Posterior vena cava (tissue), 2 donors: ENCODE results near the gene TTC28. TPM values are rescaled to one million over a fixed set of nuclear protein-coding genes. Genes with fewer than 3 reads are reported as not detected.
"Not testable (repeated sequence)": the region's sequence is repeated elsewhere in the genome, so short reads cannot be mapped to it uniquely, and the experiment has no call there.

ENCODE experiments used
- DNase-seq: peaks from one replicate; pipeline ENCODE4 v3.0.0-alpha.2; 2020; ENCODE audit warnings: low spot score
- intact Hi-C, 2 donors: fragments of 100-400 bp; cut with DNase I; formaldehyde crosslinking; loops; one replicate each; pipeline versions ENCODE4 v1.14.1 to v1.14.2; 2022 to 2023
- total RNA-seq, 2 donors: library from RNA; stranded (reverse); fragmentation: NEBNext Ultra II Directional; extraction: Animal tissue kit (Norgen Biotek cat#: 25700); gene quantifications; one replicate each; pipeline ENCODE4 v1.2.1, GENCODE V29; 2021
- donor health status: DM: yes; HTN: yes; CAD: no.
- donor health status: DM: yes; HTN: yes; CAD: no.

The TTC28 gene
- total RNA-seq, 2 donors from 2014 or later = 36.6 to 51.2 TPM

DNA sequence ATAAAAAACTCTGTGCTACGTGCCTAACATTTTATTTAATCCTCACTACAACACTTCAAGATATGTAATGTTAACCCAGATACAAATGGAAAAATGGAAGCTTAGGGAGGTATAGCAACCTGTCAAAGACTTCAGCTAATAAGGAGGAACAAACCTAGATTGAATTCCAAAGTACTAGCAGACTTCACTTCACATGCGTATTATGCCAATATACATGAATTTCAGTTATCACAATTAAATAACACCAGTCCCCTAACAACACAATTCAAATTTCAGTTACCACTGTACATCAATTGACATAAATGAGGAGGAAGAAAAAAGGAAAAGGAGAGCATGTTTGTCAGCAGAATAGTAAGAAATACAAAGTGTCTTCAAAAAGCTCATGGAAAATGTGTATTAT is 60.4 kb downstream of the TTC28 start:
- no peak for DNase-seq
- intact Hi-C loops = no loop called here

DNA sequence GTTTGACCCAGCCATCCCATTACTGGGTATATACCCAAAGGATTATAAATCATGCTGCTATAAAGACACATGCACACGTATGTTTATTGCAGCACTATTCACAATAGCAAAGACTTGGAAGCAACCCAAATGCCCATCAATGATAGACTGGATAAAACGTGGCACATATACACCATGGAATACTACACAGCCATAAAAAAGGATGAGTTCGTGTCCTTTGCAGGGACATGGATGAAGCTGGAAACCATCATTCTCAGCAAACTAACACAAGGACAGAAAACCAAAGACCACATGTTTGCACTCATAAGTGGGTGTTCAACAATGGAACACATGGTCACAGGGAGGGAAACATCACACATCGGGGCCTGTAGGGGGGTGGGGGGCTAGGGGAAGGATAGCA is 64.2 kb downstream of the TTC28 start:
- DNase-seq, intact Hi-C loops: not testable (repeated sequence)

DNA sequence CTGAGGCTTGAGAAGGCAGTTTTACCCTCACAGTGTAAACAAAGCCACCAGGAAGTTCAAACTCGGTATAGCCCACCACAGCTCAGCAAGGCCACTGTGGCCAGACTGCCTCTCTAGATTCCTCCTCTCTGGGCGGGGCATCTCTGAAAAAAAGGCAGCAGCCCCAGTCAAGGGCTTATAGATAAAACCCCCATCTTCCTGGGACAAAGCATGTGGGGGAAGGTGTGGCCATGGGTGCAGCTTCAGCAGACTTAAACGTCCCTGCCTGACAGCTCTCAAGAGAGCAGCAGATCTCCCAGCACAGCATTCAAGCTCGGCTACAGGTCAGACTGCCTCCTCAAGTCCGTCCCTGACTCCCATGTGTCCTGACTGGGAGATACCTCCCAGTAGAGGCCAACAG is 69.7 kb downstream of the TTC28 start:
- intact Hi-C loops = loop anchor here in 1 of 2 donors (5.0 kb wide), 1 partner anchor 222 kb away; no protein-coding TSS in a partner anchor
- DNase-seq = no peak

DNA sequence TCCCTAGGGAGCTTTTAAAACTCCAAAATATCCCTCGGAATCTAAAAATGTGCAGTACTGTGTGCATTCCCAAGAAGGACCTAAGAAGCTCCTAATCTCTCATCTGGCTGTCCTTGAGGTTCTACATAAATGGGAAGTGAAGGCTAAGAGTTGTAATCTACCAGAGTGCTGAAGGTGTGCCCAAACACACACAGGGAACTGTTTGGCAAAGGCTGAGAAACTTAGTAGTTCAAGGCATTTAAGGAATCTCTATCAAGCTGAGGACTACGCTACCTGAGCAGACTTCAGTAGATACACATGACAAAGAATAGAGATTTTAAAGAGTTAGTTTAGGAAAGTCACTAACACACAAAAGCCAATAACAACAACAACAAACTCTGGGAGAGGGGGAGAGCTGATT is 71.1 kb downstream of the TTC28 start:
- no peak for DNase-seq
- intact Hi-C loops = loop anchor here in 1 of 2 donors (5.0 kb wide), 1 partner anchor 224 kb away; no protein-coding TSS in a partner anchor

DNA sequence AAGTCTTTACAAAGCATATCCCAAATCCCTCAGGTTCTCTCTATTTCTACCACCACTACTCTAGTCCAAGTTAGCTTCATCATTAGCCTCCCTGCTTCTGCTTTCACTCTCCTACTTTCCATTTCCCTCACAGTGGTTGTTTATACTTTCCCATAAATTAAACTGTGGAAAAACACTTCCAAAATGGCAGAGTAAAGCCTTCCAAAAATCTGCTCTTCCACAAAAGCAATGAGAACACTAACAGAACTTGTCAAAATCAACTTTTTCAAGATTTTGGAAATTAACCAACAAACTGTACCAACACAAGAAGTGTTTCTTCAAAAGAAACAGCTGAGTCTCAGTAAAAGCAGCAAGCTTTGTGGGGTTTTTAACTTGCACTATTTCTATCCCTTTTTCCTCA is 71.8 kb downstream of the TTC28 start:
- DNase-seq = no peak
- intact Hi-C loops = loop anchor here in 1 of 2 donors (5.0 kb wide), 1 partner anchor 225 kb away; no protein-coding TSS in a partner anchor

DNA sequence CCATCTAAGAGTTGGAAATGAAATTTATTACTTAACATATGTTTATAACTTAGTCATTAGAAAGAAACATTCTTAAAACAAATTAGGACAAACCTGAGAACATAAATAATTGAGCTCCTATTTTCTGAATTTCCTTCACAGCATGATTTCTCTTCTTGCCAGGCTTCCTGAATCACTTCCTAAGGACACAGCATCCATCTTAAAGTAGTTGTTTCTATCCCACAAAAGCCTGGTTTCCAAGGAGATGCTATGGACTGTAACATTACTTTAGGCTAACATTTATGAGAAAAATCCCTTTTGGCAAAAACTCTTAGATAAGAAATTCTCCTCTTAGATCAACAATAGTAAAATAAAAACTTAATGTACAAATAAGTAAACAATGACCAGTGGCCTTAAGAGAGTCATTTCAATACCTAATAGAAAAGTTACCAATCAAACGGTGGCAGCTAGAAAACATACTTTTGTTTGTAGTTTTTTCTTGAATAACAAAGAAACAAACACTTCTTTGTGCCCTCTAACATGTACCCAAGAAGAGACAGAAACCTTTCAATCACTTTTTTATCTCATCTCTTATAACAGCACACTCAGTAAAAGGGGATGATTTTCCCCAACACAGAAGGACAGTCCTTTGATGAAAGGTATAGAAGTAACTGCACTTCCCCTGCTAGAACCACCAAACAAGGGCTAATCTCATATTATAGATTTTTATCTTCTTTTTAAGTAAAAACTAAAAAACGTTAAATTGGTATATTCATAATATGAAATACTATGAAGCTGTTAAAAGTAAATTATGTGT is 74.5 kb downstream of the TTC28 start:
- no peak for DNase-seq
- intact Hi-C loops = loop anchor here in 1 of 2 donors (5.0 kb wide), 1 partner anchor 227 kb away; no protein-coding TSS in a partner anchor

DNA sequence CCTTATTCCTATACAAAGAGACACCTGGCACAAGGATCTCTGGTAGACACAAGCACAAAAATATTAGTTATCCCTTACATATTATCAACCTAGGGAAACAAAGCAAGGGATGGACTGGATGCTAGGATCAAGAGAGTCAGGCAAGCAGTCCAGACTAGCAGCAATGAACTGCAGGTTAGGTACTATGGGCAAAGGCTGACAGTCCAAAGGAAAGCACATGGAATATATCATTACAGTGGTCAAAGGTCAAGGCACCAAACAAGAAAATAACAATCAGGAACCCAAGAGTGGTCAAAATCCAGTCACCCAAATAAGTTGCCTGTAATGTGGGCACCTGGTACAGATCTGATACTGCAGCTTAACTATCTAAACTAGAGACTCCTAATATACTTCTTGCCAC is 77.7 kb downstream of the TTC28 start:
- no peak for DNase-seq
- intact Hi-C loops = no loop called here

DNA sequence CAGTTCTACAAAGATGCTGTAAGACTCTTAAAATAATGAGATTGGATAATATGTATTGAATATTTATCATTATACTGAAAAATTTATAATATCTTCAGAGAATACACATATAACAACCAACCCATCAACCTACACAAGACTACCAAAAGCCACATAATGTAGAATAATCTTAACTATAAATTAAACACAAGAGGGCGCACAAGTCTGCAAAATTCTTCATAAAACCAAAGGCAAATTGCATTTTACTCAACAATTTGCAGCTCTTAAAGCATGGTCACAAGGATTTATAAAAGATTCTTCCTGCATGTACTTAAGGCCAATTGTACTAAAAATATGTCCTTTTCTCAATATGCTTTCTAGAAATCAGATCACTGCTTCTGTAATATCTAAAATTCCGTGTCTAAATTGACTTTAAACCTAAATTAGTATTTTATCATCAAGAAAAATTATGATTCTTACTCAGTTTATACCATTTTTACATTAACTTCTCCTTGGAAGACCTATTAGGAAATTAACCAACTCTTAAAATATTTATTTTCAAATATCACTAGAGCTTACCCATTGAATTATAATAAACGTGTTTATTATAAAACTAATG is 79.0 kb downstream of the TTC28 start:
- intact Hi-C loops = no loop called here

DNA sequence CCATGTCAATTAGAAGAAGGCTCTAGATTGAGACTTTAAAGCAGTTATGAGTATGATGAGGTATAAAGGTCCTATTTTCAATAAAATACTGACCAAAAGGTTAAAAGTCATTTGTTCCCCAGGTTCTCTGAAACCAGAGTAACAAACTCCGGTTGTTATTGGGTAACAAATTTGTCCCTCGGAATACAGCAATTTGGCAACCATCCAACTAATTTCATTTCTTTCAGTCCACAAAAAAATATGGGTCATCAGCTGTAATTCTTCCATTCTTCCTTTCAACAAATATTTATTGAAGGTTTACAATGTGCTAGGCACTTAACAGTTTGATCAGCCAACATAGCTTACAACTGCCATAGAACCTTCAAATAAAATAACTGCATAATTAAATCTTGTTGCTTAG is 79.9 kb downstream of the TTC28 start:
- no peak for DNase-seq
- intact Hi-C loops = loop anchor here (5.0 to 10.0 kb wide), 2 partner anchors 228 to 575 kb away; no protein-coding TSS in a partner anchor

More for the DNA sequence above, 79.0 kb downstream of the TTC28 start:
- DNase-seq = no peak

DNA sequence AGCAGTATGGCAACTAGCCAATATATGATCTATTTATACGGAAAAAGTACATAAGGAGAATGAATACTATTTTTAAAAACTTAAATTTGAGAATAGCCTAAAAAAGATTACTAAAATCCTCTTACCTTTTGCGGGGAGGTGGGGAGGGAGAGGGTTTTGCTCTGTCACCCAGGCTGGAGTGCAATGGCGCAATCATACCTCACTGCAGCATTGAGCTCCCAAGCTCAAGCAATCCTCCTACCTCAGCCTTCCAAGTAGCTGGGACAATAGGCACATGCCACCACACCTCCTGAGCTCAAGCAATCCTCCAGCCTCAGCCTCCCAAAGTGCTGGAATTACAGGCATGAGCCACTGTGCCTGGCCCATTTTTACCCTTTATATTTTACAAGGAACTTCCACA is 82.0 kb downstream of the TTC28 start:
- no peak for DNase-seq
- intact Hi-C loops = loop anchor here (5.0 to 10.0 kb wide), 2 partner anchors 230 to 573 kb away; no protein-coding TSS in a partner anchor

DNA sequence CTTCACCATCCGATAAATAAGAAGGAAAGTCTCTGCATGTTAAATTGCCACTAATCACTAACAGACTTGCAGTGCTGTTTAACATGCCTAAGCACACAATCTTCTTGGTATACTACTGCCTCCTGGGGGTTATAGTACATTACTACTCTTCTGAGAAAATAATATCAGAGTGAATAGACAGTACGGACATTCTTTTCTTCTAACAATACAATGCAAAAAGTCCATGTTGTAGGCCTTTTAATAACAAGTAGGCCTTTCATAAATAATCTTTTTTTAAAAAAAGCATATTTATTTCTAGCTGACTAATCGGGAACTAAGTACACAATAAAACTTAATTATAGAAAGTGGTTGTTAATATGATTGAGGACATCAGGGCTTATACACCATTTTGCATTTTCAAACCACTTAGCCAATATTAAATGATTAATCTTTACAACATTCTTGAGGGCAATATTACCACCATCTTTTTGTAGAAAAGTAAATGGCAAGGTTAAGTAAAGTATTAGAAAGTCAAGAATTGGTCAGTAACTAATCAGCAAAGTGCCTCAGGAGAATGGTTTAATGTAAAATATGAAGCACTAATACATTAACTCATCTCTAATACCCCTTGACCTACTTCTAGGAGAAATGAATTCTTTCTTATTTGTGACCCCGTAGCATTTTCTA is 84.7 kb downstream of the TTC28 start:
- intact Hi-C loops = loop anchor here (5.0 to 10.0 kb wide), 4 partner anchors 232 to 570 kb away; no protein-coding TSS in a partner anchor
- DNase-seq = no peak

DNA sequence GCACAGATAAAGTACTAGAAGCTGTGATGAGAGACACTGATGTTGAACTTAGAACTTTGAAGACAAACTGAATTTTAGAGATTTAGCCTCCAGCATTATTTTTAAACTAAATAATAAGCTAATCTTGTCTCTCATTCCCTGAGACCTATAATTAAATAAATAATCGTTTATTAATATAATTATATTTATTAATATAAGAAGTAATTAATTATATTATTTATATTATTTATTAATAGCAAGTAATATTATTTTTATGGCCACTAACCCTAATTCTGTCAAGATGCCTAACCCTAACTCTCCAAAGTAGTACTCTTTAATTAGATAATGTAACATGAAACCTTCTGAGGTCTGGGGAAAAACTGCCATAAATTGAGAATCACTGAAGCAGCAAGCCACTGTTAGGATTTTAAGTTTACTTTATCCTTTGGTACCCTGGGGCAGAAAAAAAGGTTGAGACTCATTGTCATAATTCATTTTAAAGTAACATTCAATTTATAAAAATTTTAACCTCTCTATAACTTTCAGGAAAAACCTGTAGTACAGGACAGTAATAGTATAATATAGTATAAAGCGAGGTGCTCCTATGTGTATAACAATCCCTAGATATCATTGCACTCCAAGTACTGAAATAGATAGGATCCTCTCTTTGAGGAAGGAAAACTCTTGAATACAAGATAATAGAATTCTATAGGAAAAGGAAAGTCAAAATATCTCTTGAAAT is 85.4 kb downstream of the TTC28 start:
- intact Hi-C loops = loop anchor here (5.0 to 10.0 kb wide), 3 partner anchors 542 to 569 kb away; no protein-coding TSS in a partner anchor

DNA sequence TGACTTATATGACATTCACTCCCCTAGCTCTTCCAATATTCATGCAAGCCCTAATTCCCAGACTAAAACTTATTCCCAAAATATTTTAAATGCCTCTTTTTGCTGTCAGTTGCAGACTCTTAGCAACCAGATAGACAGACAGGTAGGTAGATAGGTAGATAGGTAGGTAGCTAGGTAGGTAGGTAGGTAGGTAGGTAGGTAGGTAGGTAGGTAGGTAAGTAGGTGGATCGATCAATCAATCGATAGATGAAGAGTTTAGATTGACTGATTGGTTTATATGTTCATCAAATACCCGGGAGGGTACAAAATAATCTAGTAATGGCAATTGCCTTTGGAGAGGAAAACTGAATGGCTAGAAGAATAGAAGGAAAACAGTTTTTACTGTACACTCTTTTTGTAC is 86.3 kb downstream of the TTC28 start:
- intact Hi-C loops = loop anchor here (5.0 to 10.0 kb wide), 3 partner anchors 541 to 568 kb away; no protein-coding TSS in a partner anchor
- DNase-seq = no peak

More for the DNA sequence above, 85.4 kb downstream of the TTC28 start:
- no peak for DNase-seq

DNA sequence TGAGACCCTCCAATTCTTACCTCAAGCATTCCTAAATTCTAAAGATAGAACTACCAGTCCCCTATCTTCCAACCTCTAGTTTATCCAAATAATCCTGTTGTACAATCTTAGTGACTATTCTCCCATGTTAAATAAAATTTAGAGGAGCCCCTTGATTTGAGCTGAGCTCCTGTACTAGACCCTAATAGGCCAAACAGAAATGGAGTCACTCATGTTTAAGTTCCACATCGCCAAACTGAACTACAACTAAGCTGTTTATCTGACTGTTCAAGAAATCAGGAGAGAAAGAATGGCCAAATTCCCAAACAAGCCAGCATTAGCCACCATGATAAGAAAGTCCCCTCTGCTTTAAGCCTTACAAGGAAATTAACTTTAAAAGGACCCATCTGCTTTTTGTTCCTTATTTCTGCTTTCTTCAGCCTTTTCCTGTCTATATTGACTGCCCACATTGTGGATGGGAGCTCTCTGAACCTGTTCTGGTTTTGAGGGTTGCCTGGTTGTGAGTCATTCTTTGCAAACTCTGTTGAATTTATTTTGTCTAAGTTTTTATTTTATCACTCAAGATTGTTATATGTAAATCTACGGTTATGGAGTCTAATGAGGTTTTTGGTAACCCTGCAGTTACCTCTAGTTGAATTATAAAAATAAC is 90.4 kb downstream of the TTC28 start:
- intact Hi-C loops = no loop called here
- DNase-seq = no peak

DNA sequence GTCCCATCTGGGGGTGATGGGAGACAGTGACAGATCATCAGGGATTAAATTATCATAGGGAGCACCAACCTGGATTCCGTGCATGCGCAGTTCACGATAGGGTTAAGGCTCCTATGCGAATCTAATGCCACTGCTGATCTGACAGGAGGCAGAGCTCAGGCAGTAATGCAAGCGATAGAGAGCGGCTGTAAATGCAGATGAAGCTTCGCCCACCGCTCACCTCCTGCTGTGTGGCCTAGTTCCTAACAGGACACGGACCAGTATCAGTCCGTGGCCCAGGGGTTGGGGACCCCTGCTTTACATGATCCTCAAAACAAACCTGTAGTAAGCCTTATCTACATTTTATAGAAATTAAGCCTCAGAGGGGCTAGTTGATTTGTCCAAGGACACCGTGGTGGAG is 94.3 kb downstream of the TTC28 start:
- DNase-seq = no peak
- intact Hi-C loops = no loop called here

DNA sequence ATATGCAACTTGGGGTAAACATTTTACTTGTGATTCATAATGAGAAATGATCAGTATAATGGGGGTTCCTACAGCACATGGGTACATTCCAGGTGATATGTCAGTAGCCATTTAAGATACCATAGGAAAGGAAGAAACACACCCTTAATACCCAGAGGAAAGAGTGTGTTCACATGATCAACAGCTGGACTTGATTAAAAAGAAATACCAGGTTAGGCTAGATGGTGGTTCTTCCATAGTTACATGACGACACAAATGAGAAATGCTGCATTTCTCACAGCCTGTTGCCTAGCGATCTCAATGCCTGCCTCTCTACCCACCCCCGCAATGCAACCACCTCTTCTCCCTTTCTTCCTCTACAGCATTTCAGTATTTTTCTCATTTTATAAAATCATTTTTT is 96.8 kb downstream of the TTC28 start:
- intact Hi-C loops = no loop called here
- no peak for DNase-seq

DNA sequence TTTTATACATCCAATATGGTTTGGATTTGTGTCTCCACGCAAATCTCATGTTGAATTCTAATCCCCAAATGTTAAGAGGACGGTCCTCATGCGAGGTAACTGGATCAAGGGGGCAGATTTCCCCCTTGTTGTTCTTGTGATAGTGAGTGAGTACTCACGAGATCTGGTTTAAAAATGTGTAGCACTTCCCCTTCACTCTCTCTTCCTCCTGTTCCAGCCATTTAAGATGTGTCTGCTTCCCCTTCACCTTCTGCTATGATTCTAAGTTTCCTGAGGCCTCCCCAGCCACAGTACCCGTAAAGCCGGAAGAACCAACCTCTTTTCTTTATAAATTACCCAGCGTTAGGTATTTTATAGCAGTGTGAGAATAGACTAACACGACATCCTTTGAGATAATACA is 98.6 kb downstream of the TTC28 start:
- no peak for DNase-seq
- intact Hi-C loops = no loop called here

DNA sequence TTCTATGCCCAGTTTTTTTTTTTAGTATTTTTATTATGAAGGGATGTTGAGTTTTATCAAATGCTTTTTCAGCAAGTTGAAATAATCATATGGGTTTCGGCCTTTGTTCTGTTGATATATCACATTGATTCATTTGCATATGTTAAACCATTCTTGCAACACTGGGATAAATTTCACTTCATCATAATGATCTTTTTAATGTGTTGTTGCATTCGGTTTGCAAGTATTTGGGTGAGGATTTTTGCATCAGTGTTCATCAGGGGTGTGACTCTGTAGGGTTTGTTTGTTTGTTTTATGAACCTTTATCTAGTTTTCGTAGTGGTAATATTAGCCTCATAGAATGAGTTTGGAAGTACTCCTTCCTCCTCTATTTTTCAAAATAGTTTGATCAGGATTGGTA is 103.5 kb downstream of the TTC28 start:
- intact Hi-C loops = no loop called here

More for the DNA sequence above, 103.5 kb downstream of the TTC28 start:
- no peak for DNase-seq
